K562 (cell line): ENCODE results near the gene SPATA25. TPM values are rescaled to one million over a fixed set of nuclear protein-coding genes. Genes with fewer than 3 reads are reported as not detected.

ENCODE experiments used
- BRD9 ChIP-seq: fragments of 450-650 bp; IDR thresholded peaks from 2 replicates; pipeline ENCODE4 v1.6.1; 2018; ENCODE audit warnings: low read depth; ENCODE audit not compliant: partially characterized antibody
- CBFA2T2 ChIP-seq: fragments of 450-650 bp; conservative IDR thresholded peaks from 2 replicates; pipeline ENCODE4 v1.6.1; 2017; ENCODE audit warnings: mild to moderate bottlenecking
- CBX3 ChIP-seq, 2 experiments: IDR thresholded peaks; 1 replicate in 1 of 2; 2 replicates in 1 of 2; pipeline ENCODE4 v1.6.1; 2012; ENCODE audit warnings: inconsistent platforms in 2 of 2, low read length in 2 of 2, borderline replicate concordance in 1 of 2, control low read depth in 1 of 2
- DPF2 ChIP-seq: fragments of 450-650 bp; IDR thresholded peaks from 2 replicates; pipeline ENCODE4 v1.6.1; 2016
- E2F8 ChIP-seq: fragments of 450-650 bp; IDR thresholded peaks from 2 replicates; pipeline ENCODE4 v1.7.1; 2018; ENCODE audit warnings: mild to moderate bottlenecking, low read depth; ENCODE audit not compliant: partially characterized antibody
- ELK3 ChIP-seq: fragments of 450-650 bp; formaldehyde crosslinking; IDR thresholded peaks from 2 replicates; pipeline ENCODE4 v1.4.0; 2020; ENCODE audit warnings: mild to moderate bottlenecking
- EP300 ChIP-seq: IDR thresholded peaks from 2 replicates; pipeline ENCODE4 v1.6.1; 2012; ENCODE audit warnings: low read length, improper control_type of control experiment
- HDAC6 ChIP-seq: IDR thresholded peaks from 2 replicates; pipeline ENCODE4 v1.6.1; 2012; ENCODE audit warnings: low read depth, mild to moderate bottlenecking, control low read depth, inconsistent platforms, low read length, moderate library complexity
- HES1 ChIP-seq: fragments of 450-650 bp; IDR thresholded peaks from 2 replicates; pipeline ENCODE4 v1.6.1; 2016; ENCODE audit warnings: low read depth, mild to moderate bottlenecking, moderate library complexity
- HEY1 ChIP-seq: fragments of 250-450 bp; sonication (Bioruptor Pico); IDR thresholded peaks from 2 replicates; pipeline ENCODE4 v1.5.0; 2020; ENCODE audit warnings: mild to moderate bottlenecking, moderate library complexity, borderline replicate concordance
- KAT2B ChIP-seq: IDR thresholded peaks from one replicate; pipeline ENCODE4 v1.6.1; 2012; ENCODE audit warnings: low read depth, mild to moderate bottlenecking, control low read depth, inconsistent platforms, low read length, moderate library complexity
- MEIS2 ChIP-seq: fragments of 450-650 bp; IDR thresholded peaks from 2 replicates; pipeline ENCODE4 v1.6.1; 2014; ENCODE audit warnings: mild to moderate bottlenecking; ENCODE audit not compliant: partially characterized antibody
- PURB ChIP-seq: sonication (generic); formaldehyde crosslinking; IDR thresholded peaks from 2 replicates; pipeline ENCODE4 v1.9.0; 2021; ENCODE audit warnings: low read depth, mild to moderate bottlenecking, missing genetic modification reagents
- RUNX1 ChIP-seq: sonication (generic); IDR thresholded peaks from 2 replicates; pipeline ENCODE4 v1.6.1; 2016; ENCODE audit warnings: antibody characterized with exemption, low read depth
- TBP ChIP-seq: optimal IDR thresholded peaks from 2 replicates; pipeline ENCODE3; 2011; ENCODE audit warnings: low read depth, low read length, improper control_type of control experiment
- TEAD1 ChIP-seq, 2 experiments: fragments of 450-650 bp in 1 of 2; sonication (generic) in 1 of 2; formaldehyde crosslinking; IDR thresholded peaks; 2 replicates each; pipeline versions ENCODE4 v1.4.0 to v1.8.0; 2020 to 2022; ENCODE audit warnings: mild to moderate bottlenecking in 2 of 2, missing genetic modification reagents in 1 of 2
- TOE1 ChIP-seq, 2 experiments: fragments of 450-650 bp in 1 of 2; sonication (generic) in 1 of 2; formaldehyde crosslinking in 1 of 2; IDR thresholded peaks; 2 replicates each; pipeline versions ENCODE4 v1.7.1 to v1.8.0; 2016 to 2022; ENCODE audit warnings: borderline replicate concordance in 2 of 2, mild to moderate bottlenecking in 2 of 2, antibody characterized with exemption in 1 of 2, inconsistent platforms in 1 of 2, low read depth in 1 of 2, missing genetic modification reagents in 1 of 2, moderate library complexity in 1 of 2
- USF2 ChIP-seq: sonication (generic); formaldehyde crosslinking; IDR thresholded peaks from 2 replicates; pipeline ENCODE4 v1.5.0; 2020; ENCODE audit warnings: missing genetic modification reagents
- ZBED1 ChIP-seq: IDR thresholded peaks from 2 replicates; pipeline ENCODE4 v1.6.1; 2014
- ZNF175 ChIP-seq: fragments of 200-800 bp; sonication (Bioruptor generic); IDR thresholded peaks from 2 replicates; pipeline ENCODE4 v1.6.1; 2016; ENCODE audit warnings: low read depth, mild to moderate bottlenecking, missing genetic modification characterization, missing compliant biosample characterization
- ZNF277 ChIP-seq: fragments of 250-450 bp; sonication (Bioruptor Pico); IDR thresholded peaks from 2 replicates; pipeline ENCODE4 v1.8.0; 2022; ENCODE audit warnings: inconsistent platforms, mild to moderate bottlenecking, moderate library complexity, borderline replicate concordance
- ZZZ3 ChIP-seq: fragments of 450-650 bp; IDR thresholded peaks from 2 replicates; pipeline ENCODE4 v1.6.1; 2016; ENCODE audit warnings: antibody characterized with exemption, mild to moderate bottlenecking, moderate library complexity
- polyA plus RNA-seq, 8 experiments: library from polyadenylated mRNA; depleted of rRNA in 4 of 8; stranded (reverse) in 5 of 8; unstranded in 3 of 8; fragments of >200 nt; fragmentation: Nextera tagmentation in 2 of 8; fragmentation: Illumina TruSeq in 1 of 8; extraction: Ambion mirVana in 2 of 8; extraction: Trizol in 1 of 8; gene quantifications; 2 replicates each; pipeline versions ENCODE4 v1.2.1 to v1.2.3, GENCODE V29; 2011 to 2014; ENCODE audit warnings: inconsistent platforms in 1 of 8, missing spikeins in 1 of 8
- total RNA-seq, 7 experiments: library from RNA; depleted of rRNA in 6 of 7; stranded (reverse); fragments of >200 nt in 6 of 7; fragmentation: Illumina TruSeq in 2 of 7; extraction: Trizol in 2 of 7; gene quantifications; 2 replicates each; pipeline versions ENCODE4 v1.2.1 to v1.2.3, GENCODE V29; 2011 to 2021; ENCODE audit warnings: low replicate concordance in 1 of 7

Gene SPATA25
- total and polyA plus RNA-seq, 9 of the 15 experiments (the other 6 are each of a cell fraction or from before 2014, with no cell fraction given) = 0.21 to 0.95 (median 0.53) TPM; not detected in 3

- TF ChIP-seq HEY1 = peak; percentile 55; the same call in 1 of the 2 replicates
- TF ChIP-seq HES1 = peak; percentile 91
- TF ChIP-seq MEIS2 = no peak
- no peak for TF ChIP-seq PURB (CRISPR knock-in tag)
- TF ChIP-seq TBP = no peak
- TF ChIP-seq BRD9 = peak; percentile 30
- TF ChIP-seq DPF2 = peak; percentile 90
- no peak for TF ChIP-seq ZNF175 (CRISPR knock-in tag)
- no peak for TF ChIP-seq TOE1 (IDR thresholded peaks at IDR 0.05; ENCODE audit: borderline replicate concordance)
- no peak for TF ChIP-seq TOE1 (CRISPR knock-in tag; IDR thresholded peaks at IDR 0.05; ENCODE audit: borderline replicate concordance, low read depth)
- peak; percentile 40 for TF ChIP-seq E2F8
- 0 out of 2 replicates have a peak, but pooled peaks have one; percentile 50 for TF ChIP-seq ZBED1
- peak; percentile 95; the same call in 1 of the 2 replicates for TF ChIP-seq RUNX1
- peak; percentile 90; the same call in 1 of the 2 replicates for TF ChIP-seq CBFA2T2
- peak; percentile 95 for TF ChIP-seq EP300
- TF ChIP-seq ZNF277 (CRISPR knock-in tag) = no peak
- no peak for TF ChIP-seq ZZZ3
- no peak for TF ChIP-seq HDAC6
- no peak for TF ChIP-seq KAT2B
- no peak for TF ChIP-seq ELK3 (CRISPR knock-in tag)
- no peak for TF ChIP-seq CBX3 (IDR thresholded peaks at IDR 0.05; ENCODE audit: borderline replicate concordance in 1 of 2, low read length in 2 of 2)
- TF ChIP-seq TEAD1 (CRISPR knock-in tag; IDR thresholded peaks at IDR 0.05) = peak; percentile 91; a peak in 3 of 4 replicates
- no peak for TF ChIP-seq USF2
Observed at GRCh38 chr20:45935416-45936046, 48.1 kb upstream of the SPATA25 start (continued).
